Vagina (tissue), 2 donors: ENCODE results near the gene ENO1. TPM values are rescaled to one million over a fixed set of nuclear protein-coding genes. Genes with fewer than 3 reads are reported as not detected.
"Not testable (repeated sequence)": the region's sequence is repeated elsewhere in the genome, so short reads cannot be mapped to it uniquely, and the experiment has no call there.

Experiments used
- DNase-seq, 2 donors: peaks; one replicate each; pipeline ENCODE4 v3.0.0-alpha.2; 2017; ENCODE audit errors: extremely low spot score in 2 of 2
- H3K27ac ChIP-seq: fragments of 200-600 bp; sonication (generic); one replicate; pipeline ENCODE4 v1.5.1; 2019
- H3K27me3 ChIP-seq: fragments of 200-600 bp; sonication (generic); one replicate; pipeline ENCODE4 v1.5.1; 2019
- H3K36me3 ChIP-seq, 2 donors: fragments of 200-600 bp; sonication (generic); one replicate each; pipeline ENCODE4 v1.5.1; 2017 to 2019
- H3K4me1 ChIP-seq: fragments of 200-600 bp; sonication (generic); one replicate; pipeline ENCODE4 v1.5.1; 2019
- H3K4me3 ChIP-seq, 2 donors: fragments of 200-600 bp; sonication (generic); 1 replicate in 1 of 2; 2 replicates in 1 of 2; pipeline ENCODE4 v1.5.1; 2016 to 2019
- H3K9me3 ChIP-seq: fragments of 200-600 bp; sonication (generic); one replicate; pipeline ENCODE4 v1.5.1; 2019
- CTCF ChIP-seq, 3 experiments: fragments of 450-650 bp in 2 of 3; fragments of 200-600 bp in 1 of 3; sonication (generic) in 1 of 3; IDR thresholded peaks; one replicate each; pipeline ENCODE4 v1.5.1; 2017 to 2019; ENCODE audit warnings: antibody characterized with exemption in 3 of 3, mild to moderate bottlenecking in 2 of 3, moderate library complexity in 2 of 3
- POLR2A ChIP-seq, 2 donors: fragments of 450-650 bp; IDR thresholded peaks; one replicate each; pipeline ENCODE4 v1.6.1; 2017; ENCODE audit warnings: antibody characterized with exemption in 2 of 2, mild to moderate bottlenecking in 2 of 2, moderate library complexity in 2 of 2
- POLR2AphosphoS5 ChIP-seq, 2 donors: sonication (generic); formaldehyde crosslinking; IDR thresholded peaks; one replicate each; pipeline ENCODE4 v1.9.0; 2017; ENCODE audit warnings: antibody characterized with exemption in 2 of 2, mild to moderate bottlenecking in 2 of 2, low read depth in 1 of 2; ENCODE audit not compliant: insufficient read depth in 1 of 2
- intact Hi-C: fragments of 100-400 bp; cut with DNase I; formaldehyde crosslinking; loops from one replicate; pipeline ENCODE4 v1.15.1; 2023
- total RNA-seq: library from RNA; depleted of rRNA; stranded (reverse); fragments of >200 nt; gene quantifications from one replicate; pipeline ENCODE4 v1.2.3, GENCODE V29; 2016

Gene ENO1
- total RNA-seq, 1 donor from 2014 or later, result 558 TPM

- intact Hi-C loops, result no loop called here
- no peak overlapping the region for H3K4me3 ChIP-seq
- H3K4me1 ChIP-seq, result peaks cover 42% of the 10 kb centered on the region
- no peaks in the 10 kb centered on the region for H3K27me3 ChIP-seq
- no peaks in the 10 kb centered on the region for H3K9me3 ChIP-seq
- TF ChIP-seq POLR2A (IDR thresholded peaks at IDR 0.05), result no peak
- no peak for TF ChIP-seq CTCF (IDR thresholded peaks at IDR 0.05)
- TF ChIP-seq POLR2AphosphoS5 (IDR thresholded peaks at IDR 0.05; ENCODE audit: insufficient read depth in 1 of 2, low read depth in 1 of 2), result no peak
- no peak for DNase-seq
- no peaks in the 10 kb centered on the region for H3K36me3 ChIP-seq
- H3K27ac ChIP-seq, result peak overlapping the region; percentile 26
Measured at GRCh38 chr1:8823295-8823664, 55.2 kb downstream of the ENO1 start.

- no peak for TF ChIP-seq POLR2A (IDR thresholded peaks at IDR 0.05)
- TF ChIP-seq POLR2AphosphoS5 (IDR thresholded peaks at IDR 0.05; ENCODE audit: insufficient read depth in 1 of 2, low read depth in 1 of 2), result peak; percentile 23 to 44
- no peak for TF ChIP-seq CTCF (IDR thresholded peaks at IDR 0.05)
- Histone ChIP-seq H3K36me3 (no peaks in the 10 kb centered on the region), H3K27ac (peak overlapping the region; percentile 26), H3K27me3 (no peaks in the 10 kb centered on the region), H3K4me1 (peaks cover 44% of the 10 kb centered on the region), H3K9me3 (no peaks in the 10 kb centered on the region), H3K4me3 (no peak overlapping the region)
- intact Hi-C loops, result no loop called here
- no peak for DNase-seq
Measured at GRCh38 chr1:8822373-8823294, 55.9 kb downstream of the ENO1 start.

GRCh38 chr1:8821084-8821483, 57.4 kb downstream of the ENO1 start:
- no peak for TF ChIP-seq CTCF (IDR thresholded peaks at IDR 0.05)
- no peak for TF ChIP-seq POLR2A (IDR thresholded peaks at IDR 0.05)
- TF ChIP-seq POLR2AphosphoS5 (IDR thresholded peaks at IDR 0.05; ENCODE audit: insufficient read depth in 1 of 2, low read depth in 1 of 2), result no peak
- Histone ChIP-seq H3K27me3 (no peaks in the 10 kb centered on the region), H3K4me1 (peaks cover 47% of the 10 kb centered on the region), H3K9me3 (no peaks in the 10 kb centered on the region), H3K27ac (no peak overlapping the region), H3K4me3 (no peak overlapping the region), H3K36me3 (no peaks in the 10 kb centered on the region)
- intact Hi-C loops, result no loop called here
- DNase-seq, result no peak

- H3K9me3 ChIP-seq, intact Hi-C loops, H3K27me3 ChIP-seq, H3K36me3 ChIP-seq, H3K4me3 ChIP-seq, DNase-seq: not testable (repeated sequence)
- peak overlapping the region; percentile 99 for H3K27ac ChIP-seq
- peaks cover 51% of the 10 kb centered on the region for H3K4me1 ChIP-seq
Measured at GRCh38 chr1:8818789-8819188, 59.7 kb downstream of the ENO1 start.

GRCh38 chr1:8818325-8818775, 60.1 kb downstream of the ENO1 start:
- intact Hi-C loops, result no loop called here
- H3K4me1 ChIP-seq, result peaks cover 47% of the 10 kb centered on the region
- H3K27ac ChIP-seq, result peak overlapping the region; percentile 99
- TF ChIP-seq POLR2AphosphoS5 (IDR thresholded peaks at IDR 0.05; ENCODE audit: insufficient read depth in 1 of 2, low read depth in 1 of 2) (peak in 1 of 2 donors; percentile 49), CTCF (IDR thresholded peaks at IDR 0.05) (no peak), POLR2A (IDR thresholded peaks at IDR 0.05) (no peak)
- no peaks in the 10 kb centered on the region for H3K36me3 ChIP-seq
- H3K27me3 ChIP-seq, result no peaks in the 10 kb centered on the region
- DNase-seq, result no peak
- no peaks in the 10 kb centered on the region for H3K9me3 ChIP-seq
- peak overlapping the region; percentile 69 to 89 for H3K4me3 ChIP-seq
